Neural progenitor cell (in vitro differentiated cells): ENCODE data around the gene BRSK2. TPM values are rescaled to one million over a fixed set of nuclear protein-coding genes. Genes with fewer than 3 reads are reported as not detected.

Experiments used
- DNase-seq: peaks from one replicate; pipeline ENCODE4 v3.0.0-alpha.2; 2016; ENCODE audit warnings: low spot score
- H2AFZ ChIP-seq: fragments of 200-600 bp; sonication (generic); replicated peaks from 2 replicates; pipeline ENCODE4 v1.6.1; 2016; ENCODE audit warnings: antibody characterized with exemption
- H3F3A ChIP-seq: fragments of 200-600 bp; sonication (generic); 2 replicates; pipeline ENCODE4 v1.6.1; 2016; ENCODE audit warnings: antibody characterized with exemption, low read depth
- H3K27ac ChIP-seq: fragments of 200-600 bp; sonication (generic); 2 replicates; pipeline ENCODE4 v1.5.1; 2016; ENCODE audit warnings: mild to moderate bottlenecking
- H3K27me3 ChIP-seq: fragments of 200-600 bp; sonication (generic); 2 replicates; pipeline ENCODE4 v1.6.1; 2016; ENCODE audit warnings: mild to moderate bottlenecking, moderate library complexity
- H3K36me3 ChIP-seq: fragments of 200-600 bp; sonication (generic); 2 replicates; pipeline ENCODE4 v1.5.1; 2016
- H3K4me1 ChIP-seq: fragments of 200-600 bp; sonication (generic); 2 replicates; pipeline ENCODE4 v1.6.1; 2016; ENCODE audit warnings: mixed run types
- H3K4me2 ChIP-seq: fragments of 200-600 bp; sonication (generic); 2 replicates; pipeline ENCODE4 v1.6.1; 2016
- H3K4me3 ChIP-seq: fragments of 200-600 bp; sonication (generic); 2 replicates; pipeline ENCODE4 v1.5.1; 2016
- H3K79me2 ChIP-seq: fragments of 200-600 bp; sonication (generic); 2 replicates; pipeline ENCODE4 v1.6.1; 2016; ENCODE audit warnings: low read depth
- H3K9ac ChIP-seq: fragments of 200-600 bp; sonication (generic); 2 replicates; pipeline ENCODE4 v1.6.1; 2016
- H3K9me3 ChIP-seq: fragments of 200-600 bp; sonication (generic); 2 replicates; pipeline ENCODE4 v1.5.1; 2016; ENCODE audit warnings: low read depth
- H4K20me1 ChIP-seq: fragments of 200-600 bp; sonication (generic); 2 replicates; pipeline ENCODE4 v1.6.1; 2016; ENCODE audit warnings: low read depth
- H3K27ac Mint-ChIP-seq: 3 replicates; pipeline ENCODE4 v1.8.0; 2021; ENCODE audit warnings: mixed read lengths
- H3K27me3 Mint-ChIP-seq: 2 replicates; pipeline ENCODE4 v1.8.0; 2022; ENCODE audit warnings: low read depth, mild to moderate bottlenecking, inconsistent platforms, moderate library complexity, mixed read lengths; ENCODE audit not compliant: insufficient read depth
- H3K36me3 Mint-ChIP-seq: 3 replicates; pipeline ENCODE4 v1.8.0; 2021; ENCODE audit warnings: mixed read lengths
- H3K4me1 Mint-ChIP-seq: 3 replicates; pipeline ENCODE4 v1.8.0; 2021; ENCODE audit warnings: mixed read lengths
- H3K4me3 Mint-ChIP-seq: 3 replicates; pipeline ENCODE4 v1.8.0; 2021; ENCODE audit warnings: mild to moderate bottlenecking, moderate library complexity, mixed read lengths
- H3K9me3 Mint-ChIP-seq: 3 replicates; pipeline ENCODE4 v1.8.0; 2020; ENCODE audit warnings: mixed read lengths
- EZH2 ChIP-seq: fragments of 200-600 bp; sonication (generic); IDR thresholded peaks from 2 replicates; pipeline ENCODE4 v1.6.1; 2017; ENCODE audit warnings: antibody characterized with exemption, mild to moderate bottlenecking, moderate library complexity
- EZH2phosphoT487 ChIP-seq: fragments of 200-600 bp; sonication (generic); IDR thresholded peaks from 2 replicates; pipeline ENCODE4 v1.6.1; 2017; ENCODE audit warnings: antibody characterized with exemption
- total RNA-seq: library from RNA; depleted of rRNA; stranded (reverse); fragments of >200 nt; gene quantifications from 2 replicates; pipeline ENCODE4 v1.2.3, GENCODE V29; 2015; ENCODE audit warnings: low replicate concordance
- TF ChIP-seq, protein P1 (sequence below): fragments of 200-600 bp; sonication (generic); IDR thresholded peaks from 2 replicates; pipeline ENCODE4 v1.5.1; 2017; ENCODE audit warnings: antibody characterized with exemption, mild to moderate bottlenecking

Gene BRSK2
- total RNA-seq, 1 donor from 2014 or later: 8.2 TPM

DNA sequence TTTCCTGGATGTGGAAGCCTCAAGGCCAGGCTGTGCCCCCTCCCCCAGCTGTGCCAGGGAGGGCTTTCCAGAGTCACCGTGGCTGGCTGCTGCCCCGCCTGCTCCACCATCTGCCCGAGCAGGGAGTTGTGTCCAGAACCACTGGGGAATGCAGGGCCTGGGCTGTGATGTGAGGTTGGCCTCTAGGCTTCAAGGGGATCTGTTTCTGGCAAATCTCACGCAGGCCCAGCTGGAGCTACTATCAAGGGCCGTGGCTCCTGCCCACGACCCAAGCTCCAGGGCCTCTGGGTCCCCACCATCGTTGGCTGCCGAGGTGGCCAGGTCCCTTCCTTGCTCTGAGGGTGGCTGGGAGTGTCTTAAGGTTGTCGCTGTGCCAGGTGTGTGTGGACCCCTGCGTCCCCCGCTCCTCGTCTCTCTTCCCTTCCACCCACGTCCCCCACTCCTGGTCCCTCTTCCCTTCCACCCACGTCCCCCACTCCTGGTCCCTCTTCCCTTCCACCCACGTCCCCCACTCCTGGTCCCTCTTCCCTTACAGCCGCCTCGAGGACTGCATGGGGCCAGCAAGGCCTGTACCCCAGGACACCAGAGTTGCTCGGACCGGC is 6.1 kb downstream of the BRSK2 start:
- DNase-seq: no peak
- Histone ChIP-seq H3K79me2 (peaks cover 23% of the 10 kb centered on the region), H3K9me3 (no peaks in the 10 kb centered on the region), H4K20me1 (peaks cover 59% of the 10 kb centered on the region), H3K4me1 (peaks cover 4% of the 10 kb centered on the region), H3K27me3 (peaks cover 11% of the 10 kb centered on the region), H3K4me3 (no peak overlapping the region), H3K9ac (no peak overlapping the region), H3K4me2 (no peak overlapping the region), H3K36me3 (no peaks in the 10 kb centered on the region), H3K27ac (no peak overlapping the region), H3F3A (peaks cover 7% of the 10 kb centered on the region), H2AFZ (no peak overlapping the region)
- peaks cover 11% of the 10 kb centered on the region for H3K36me3 Mint-ChIP-seq
- peaks cover 9% of the 10 kb centered on the region for H3K27me3 Mint-ChIP-seq
- H3K9me3 Mint-ChIP-seq: peaks cover 8% of the 10 kb centered on the region
- H3K4me1 Mint-ChIP-seq: peaks cover 12% of the 10 kb centered on the region
- no peak overlapping the region for H3K27ac Mint-ChIP-seq
- TF ChIP-seq, protein P1, sequence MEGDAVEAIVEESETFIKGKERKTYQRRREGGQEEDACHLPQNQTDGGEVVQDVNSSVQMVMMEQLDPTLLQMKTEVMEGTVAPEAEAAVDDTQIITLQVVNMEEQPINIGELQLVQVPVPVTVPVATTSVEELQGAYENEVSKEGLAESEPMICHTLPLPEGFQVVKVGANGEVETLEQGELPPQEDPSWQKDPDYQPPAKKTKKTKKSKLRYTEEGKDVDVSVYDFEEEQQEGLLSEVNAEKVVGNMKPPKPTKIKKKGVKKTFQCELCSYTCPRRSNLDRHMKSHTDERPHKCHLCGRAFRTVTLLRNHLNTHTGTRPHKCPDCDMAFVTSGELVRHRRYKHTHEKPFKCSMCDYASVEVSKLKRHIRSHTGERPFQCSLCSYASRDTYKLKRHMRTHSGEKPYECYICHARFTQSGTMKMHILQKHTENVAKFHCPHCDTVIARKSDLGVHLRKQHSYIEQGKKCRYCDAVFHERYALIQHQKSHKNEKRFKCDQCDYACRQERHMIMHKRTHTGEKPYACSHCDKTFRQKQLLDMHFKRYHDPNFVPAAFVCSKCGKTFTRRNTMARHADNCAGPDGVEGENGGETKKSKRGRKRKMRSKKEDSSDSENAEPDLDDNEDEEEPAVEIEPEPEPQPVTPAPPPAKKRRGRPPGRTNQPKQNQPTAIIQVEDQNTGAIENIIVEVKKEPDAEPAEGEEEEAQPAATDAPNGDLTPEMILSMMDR: no peak
- H3K4me3 Mint-ChIP-seq: no peak overlapping the region

DNA sequence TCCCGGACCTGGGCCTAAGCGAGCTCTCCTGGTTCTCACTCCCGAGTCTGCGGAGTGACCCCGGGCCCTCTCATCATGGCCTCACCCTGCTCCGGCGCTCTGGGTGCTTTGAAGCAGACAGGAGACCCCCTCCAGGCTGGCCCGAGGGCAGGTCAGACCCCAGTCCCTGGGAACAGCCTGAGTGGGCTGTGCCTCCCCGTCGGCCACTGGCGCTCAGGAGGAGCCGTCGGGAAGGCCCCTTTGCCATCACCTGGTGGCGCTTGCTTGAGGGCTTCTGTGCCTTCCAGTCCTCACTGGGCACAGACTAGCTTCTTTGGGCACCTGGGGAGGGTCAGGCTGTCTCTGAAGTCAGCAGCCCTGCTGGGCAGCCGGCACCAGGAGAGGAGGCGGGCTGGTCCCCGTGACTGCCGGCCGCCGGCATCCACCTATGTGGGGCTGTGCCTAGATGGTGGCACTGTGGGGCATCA is 6.7 kb downstream of the BRSK2 start:
- Histone ChIP-seq H3K4me3 (no peak overlapping the region), H4K20me1 (peaks cover 59% of the 10 kb centered on the region), H3K4me1 (peaks cover 1% of the 10 kb centered on the region), H3F3A (peaks cover 1% of the 10 kb centered on the region), H3K4me2 (no peak overlapping the region), H3K9ac (no peak overlapping the region), H3K36me3 (no peaks in the 10 kb centered on the region), H3K27ac (no peak overlapping the region), H3K79me2 (peaks cover 22% of the 10 kb centered on the region), H3K27me3 (peaks cover 5% of the 10 kb centered on the region), H3K9me3 (no peaks in the 10 kb centered on the region), H2AFZ (no peak overlapping the region)
- H3K27me3 Mint-ChIP-seq: peaks cover 9% of the 10 kb centered on the region
- DNase-seq: no peak
- peaks cover 11% of the 10 kb centered on the region for H3K36me3 Mint-ChIP-seq
- no peak overlapping the region for H3K4me3 Mint-ChIP-seq
- no peak overlapping the region for H3K27ac Mint-ChIP-seq
- H3K4me1 Mint-ChIP-seq: peaks cover 15% of the 10 kb centered on the region
- H3K9me3 Mint-ChIP-seq: peaks cover 8% of the 10 kb centered on the region
- TF ChIP-seq, protein P1: no peak

DNA sequence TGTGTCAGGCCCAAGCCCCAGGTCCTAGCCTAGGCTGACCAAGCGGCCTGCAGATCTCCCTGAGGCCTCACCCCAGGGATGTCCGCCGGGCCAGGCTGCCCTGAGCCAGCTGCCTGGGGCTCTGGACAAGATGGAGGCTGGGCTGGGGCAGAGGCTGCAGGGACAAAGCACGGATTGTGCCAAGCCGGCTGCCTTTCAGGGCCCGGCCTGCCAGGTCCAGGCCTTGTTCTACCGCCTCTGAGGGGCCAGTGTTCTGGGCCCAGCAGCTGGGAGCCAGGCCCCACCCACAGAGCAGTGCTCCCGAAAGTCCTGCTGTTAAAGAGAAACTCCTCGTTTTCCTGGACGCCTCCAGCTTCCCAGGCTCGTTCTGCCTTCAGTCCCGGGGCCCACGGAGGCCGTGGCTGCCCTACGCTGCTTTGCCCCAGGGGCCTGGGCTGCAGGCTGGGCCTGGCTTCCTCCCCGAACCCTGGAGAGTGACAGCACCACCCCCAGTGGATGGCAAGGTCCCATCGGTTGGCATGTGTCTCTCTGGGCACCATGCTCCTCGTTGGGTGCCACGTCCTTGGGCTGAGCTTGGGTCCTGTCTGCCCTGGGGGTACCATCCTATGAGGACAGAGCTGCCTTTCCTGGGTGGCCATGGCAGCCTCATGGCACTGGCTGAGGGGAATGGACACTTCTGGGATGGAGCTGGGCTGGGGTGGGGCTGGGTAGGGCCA is 7.6 kb downstream of the BRSK2 start:
- Histone ChIP-seq H2AFZ (no peak overlapping the region), H3K9ac (no peak overlapping the region), H3F3A (no peaks in the 10 kb centered on the region), H3K4me1 (no peaks in the 10 kb centered on the region), H3K27me3 (no peaks in the 10 kb centered on the region), H3K4me3 (no peak overlapping the region), H3K9me3 (no peaks in the 10 kb centered on the region), H3K4me2 (no peak overlapping the region), H3K79me2 (peaks cover 13% of the 10 kb centered on the region), H3K27ac (no peak overlapping the region), H4K20me1 (peaks cover 59% of the 10 kb centered on the region), H3K36me3 (no peaks in the 10 kb centered on the region)
- Mint-ChIP-seq H3K27ac (no peak overlapping the region), H3K9me3 (peaks cover 4% of the 10 kb centered on the region), H3K36me3 (peaks cover 6% of the 10 kb centered on the region), H3K27me3 (peaks cover 5% of the 10 kb centered on the region), H3K4me1 (peaks cover 11% of the 10 kb centered on the region), H3K4me3 (no peak overlapping the region)
- DNase-seq: no peak
- TF ChIP-seq EZH2 (no peak), EZH2phosphoT487 (no peak)
- TF ChIP-seq, protein P1: no peak
